Glomerular endothelial cell (primary cell): Measurements from ENCODE around the gene PGAP3. TPM values are rescaled to one million over a fixed set of nuclear protein-coding genes. Genes with fewer than 3 reads are reported as not detected.

Source experiments
- DNase-seq: peaks from one replicate; pipeline ENCODE4 v3.0.0-alpha.2; 2011; ENCODE audit warnings: low read depth, low spot score; ENCODE audit errors: extremely low read depth
- total RNA-seq: library from RNA; depleted of rRNA; stranded (reverse); fragments of >200 nt; gene quantifications from 2 replicates; pipeline ENCODE4 v1.2.3, GENCODE V29; 2015

PGAP3 gene
- total RNA-seq, 1 donor from 2014 or later, result 7.5 TPM

GRCh38 chr17:39662551-39663339, 25.1 kb downstream of the PGAP3 start:
- DNase-seq, result no peak

- DNase-seq, result no peak
Measured at GRCh38 chr17:39661744-39662541, 25.9 kb downstream of the PGAP3 start.

DNA sequence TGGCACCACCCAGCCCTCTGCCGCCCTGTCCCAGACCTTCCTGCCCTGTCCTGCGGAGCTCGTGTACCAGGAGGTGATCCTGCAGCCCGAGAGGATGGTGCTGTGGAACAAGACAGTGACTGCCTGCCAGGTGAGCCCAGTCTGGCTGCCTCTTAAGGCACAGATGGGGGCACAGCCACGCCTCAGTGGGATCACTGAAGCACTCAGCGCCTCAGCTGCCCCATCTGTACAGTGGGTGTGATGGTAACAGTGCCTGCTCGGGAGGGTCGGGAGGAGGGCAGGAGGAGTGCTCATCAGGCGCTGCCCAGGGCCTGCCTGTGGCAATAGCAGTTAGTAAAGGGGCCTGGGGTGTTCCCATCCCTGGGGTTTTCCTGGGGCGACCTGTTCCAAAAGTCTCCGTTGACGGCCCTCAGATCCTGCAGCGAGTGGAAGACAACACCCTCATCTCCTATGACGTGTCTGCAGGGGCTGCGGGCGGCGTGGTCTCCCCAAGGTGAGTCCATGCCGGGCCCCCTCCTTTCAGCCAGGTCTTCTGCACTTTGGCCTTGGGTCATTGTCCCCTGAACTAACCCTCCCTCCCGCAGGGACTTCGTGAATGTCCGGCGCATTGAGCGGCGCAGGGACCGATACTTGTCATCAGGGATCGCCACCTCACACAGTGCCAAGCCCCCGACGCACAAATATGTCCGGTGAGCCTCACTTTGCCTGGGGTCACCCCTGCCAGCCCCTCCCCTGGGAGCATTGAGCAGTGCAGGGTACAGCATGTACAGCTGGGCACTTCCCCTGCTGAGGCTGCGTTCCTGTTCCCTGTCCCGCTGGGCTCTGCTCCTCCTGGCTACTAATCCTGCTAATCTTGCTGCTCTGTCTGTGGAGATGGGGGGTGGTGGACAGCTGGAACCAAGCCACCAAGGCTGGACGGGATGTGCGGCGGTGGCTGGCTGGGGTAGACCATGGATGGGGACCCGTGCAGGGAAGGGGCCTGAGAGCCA, 27.2 kb downstream of the PGAP3 start:
- DNase-seq, result no peak

- no peak for DNase-seq
Measured at GRCh38 chr17:39660011-39660360, 27.9 kb downstream of the PGAP3 start.

DNA sequence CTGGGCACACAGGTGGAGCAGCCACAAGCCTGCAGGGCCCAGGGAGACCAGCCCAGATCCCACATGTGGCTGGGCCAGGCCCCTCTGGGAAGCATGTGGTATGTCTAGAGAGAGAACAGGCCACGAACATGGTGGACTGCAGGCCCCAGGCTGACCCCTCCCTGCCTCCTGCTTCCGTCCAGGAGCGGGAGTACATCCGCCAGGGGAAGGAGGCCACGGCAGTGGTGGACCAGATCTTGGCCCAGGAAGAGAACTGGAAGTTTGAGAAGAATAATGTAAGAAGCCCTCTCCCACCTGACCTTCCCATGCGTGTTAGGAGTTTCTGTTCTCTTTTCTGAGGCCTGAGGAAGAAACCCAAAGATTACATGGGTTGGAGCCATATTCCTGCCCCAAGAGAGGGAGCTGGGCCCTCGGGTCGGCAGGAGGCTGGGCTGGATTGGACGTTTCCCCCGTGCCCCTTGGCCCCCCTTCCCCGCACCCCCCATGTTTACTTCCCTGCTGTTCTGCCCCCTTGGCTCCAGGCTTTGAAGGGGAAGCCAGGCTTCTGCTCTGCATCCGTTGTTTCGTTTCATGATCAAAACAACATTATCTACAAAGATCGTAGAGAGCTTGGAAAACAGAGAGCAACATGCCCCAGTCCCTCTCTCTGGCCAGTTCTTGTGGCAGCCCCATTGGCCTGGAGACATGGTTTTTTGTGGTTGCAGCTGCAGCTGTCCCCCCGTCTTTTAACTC, 28.4 kb downstream of the PGAP3 start:
- DNase-seq, result no peak

- DNase-seq, result no peak
Measured at GRCh38 chr17:39658760-39659159, 29.1 kb downstream of the PGAP3 start.

DNA sequence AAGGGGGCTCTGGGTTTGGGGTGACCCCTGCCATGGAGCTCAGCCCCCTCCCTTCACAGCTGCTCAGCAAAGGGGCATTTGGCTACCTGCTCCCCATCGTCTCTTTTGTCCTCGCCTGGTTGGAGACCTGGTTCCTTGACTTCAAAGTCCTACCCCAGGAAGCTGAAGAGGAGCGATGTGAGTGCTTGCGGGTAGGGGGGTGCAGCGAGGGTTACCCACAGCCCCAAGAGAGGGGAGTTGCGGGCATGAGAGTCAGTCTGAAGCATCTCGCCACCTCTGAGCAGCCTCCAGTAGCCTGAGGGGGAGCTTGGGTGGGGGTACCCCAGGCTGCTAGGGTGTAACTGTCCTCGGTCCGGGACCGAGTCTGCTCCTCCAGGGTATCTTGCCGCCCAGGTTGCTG, 29.5 kb downstream of the PGAP3 start:
- no peak for DNase-seq

- no peak for DNase-seq
Measured at GRCh38 chr17:39655105-39655504, 32.8 kb downstream of the PGAP3 start.

GRCh38 chr17:39653662-39654331, 34.1 kb downstream of the PGAP3 start:
- DNase-seq, result no peak

GRCh38 chr17:39653316-39653661, 34.6 kb downstream of the PGAP3 start:
- DNase-seq, result no peak

DNA sequence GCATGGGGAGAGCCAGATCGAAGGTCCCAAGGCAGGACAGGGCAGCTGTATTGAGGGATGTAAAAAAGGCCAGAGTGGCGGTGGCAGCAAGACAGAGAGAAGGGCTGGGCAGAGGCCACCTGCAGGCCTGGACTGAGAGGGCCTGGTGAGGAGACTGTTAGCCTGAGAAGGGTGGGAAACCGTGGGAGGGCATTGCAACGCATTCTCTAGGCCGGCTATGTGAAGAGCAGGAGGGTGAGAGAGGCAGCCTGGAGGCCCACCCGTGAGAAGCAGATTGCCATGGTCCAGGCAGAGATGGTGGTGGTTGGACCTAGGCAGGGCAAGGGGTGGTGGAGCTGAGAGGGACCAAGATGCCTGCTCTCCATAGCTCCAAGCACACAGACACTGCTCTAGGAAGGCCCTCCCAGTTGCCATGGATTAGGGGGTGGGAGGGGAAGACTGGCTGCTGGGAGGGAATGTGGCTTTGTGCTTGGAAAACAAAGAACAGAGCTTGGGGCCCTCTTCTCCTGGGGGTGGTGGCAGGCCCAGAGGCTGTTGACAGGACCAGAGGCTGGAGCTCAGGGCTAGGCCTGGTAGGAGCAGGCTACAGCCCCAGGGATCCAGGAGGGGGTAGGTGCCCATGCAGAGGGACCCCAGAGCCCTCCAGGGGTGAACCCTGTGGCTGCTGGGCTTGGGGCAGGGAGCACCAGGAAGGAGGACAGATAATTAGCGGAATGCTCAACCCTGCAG, 35.1 kb downstream of the PGAP3 start:
- no peak for DNase-seq

- no peak for DNase-seq
Measured at GRCh38 chr17:39651923-39652586, 35.8 kb downstream of the PGAP3 start.

GRCh38 chr17:39650121-39650579, 37.7 kb downstream of the PGAP3 start:
- DNase-seq, result no peak

DNA sequence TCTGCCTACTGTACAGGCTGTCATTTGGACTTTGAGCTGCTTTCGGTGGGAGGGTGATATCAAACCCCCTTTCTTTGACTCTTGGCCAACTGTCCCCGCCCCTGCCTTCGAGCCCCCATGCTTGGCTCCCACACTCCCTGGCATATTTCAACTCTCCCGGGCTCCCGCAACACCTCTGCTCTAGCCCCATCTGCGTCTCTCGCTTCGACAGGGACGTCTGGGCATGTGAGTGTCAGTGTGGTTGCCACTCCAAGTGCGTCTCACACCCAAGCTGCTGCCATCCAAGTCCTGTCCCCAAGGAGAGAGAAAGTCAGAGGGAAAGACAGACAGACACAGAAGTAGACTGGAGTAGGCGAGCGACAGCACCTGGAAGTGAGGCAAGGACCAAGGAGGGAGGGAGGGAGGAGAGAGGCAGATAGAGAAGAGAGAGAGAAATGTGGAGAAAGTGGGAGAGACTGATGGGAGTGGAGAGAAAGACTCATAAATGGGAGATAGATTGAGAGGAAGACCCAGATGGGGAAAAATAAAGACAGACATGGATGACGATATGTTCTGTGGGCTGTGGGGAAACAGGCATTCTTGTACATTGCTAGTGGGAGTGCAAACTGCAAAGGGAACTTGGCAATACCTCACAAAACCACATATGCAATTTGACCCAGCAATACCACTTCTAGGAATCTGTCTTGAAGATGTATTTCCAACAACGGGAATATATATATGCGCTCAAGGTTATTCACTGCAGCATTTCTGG, 39.1 kb downstream of the PGAP3 start:
- DNase-seq, result no peak

DNA sequence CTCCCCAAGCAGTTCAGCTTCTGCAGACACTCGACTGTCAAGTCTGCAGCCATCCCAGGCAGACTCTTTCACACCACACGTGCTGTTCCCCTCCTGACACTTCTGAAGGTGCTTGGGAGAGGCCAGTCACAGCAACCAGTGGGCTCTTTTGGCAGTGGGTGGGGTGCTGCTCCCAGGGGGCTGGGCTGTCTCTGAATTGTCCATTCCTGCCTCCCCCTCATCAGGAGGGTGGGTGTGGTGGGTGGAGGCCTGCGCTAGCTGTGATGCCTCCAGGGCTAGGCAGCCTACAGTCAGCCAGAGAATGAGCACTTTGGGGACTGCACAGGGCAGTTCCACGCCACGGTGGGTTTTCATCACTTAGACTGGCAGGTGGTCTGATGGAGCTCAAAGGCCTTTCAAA, 40.6 kb downstream of the PGAP3 start:
- no peak for DNase-seq

DNA sequence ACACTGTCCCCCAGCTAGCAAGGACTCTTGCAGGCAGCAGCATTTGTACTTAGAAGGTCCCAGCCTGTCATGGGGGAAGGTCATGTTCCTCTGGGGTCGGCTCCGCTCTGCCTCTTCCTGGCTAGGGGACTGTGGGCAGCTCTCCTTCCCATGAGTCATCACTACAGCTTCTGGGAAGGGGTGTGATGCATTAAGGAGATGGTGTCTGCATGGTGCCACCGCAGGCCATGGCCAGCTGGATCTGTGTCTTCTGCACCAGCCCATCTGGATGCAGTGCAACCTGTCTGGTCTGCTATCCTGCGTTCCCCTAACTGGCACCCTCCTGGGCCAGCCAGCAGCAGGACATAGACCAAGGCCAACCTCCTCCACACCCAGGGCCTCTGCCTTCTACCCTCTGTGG, 44.6 kb downstream of the PGAP3 start:
- no peak for DNase-seq

GRCh38 chr17:39642291-39643074, 45.4 kb downstream of the PGAP3 start:
- no peak for DNase-seq
